Astrocyte (in vitro differentiated cells and primary cell): Measurements from ENCODE around the gene UCHL3. TPM values are rescaled to one million over a fixed set of nuclear protein-coding genes. Genes with fewer than 3 reads are reported as not detected.
A peak's percentile ranks its signal among the peaks of the same experiment; 100 is the strongest.

ENCODE experiments used
- DNase-seq: peaks from one replicate; pipeline ENCODE4 v3.0.0-alpha.2; 2010; ENCODE audit warnings: low read depth
- FAIRE-seq: peaks from 2 replicates; lab custom pipeline; 2011; peaks lifted over from hg19 to GRCh38; lab: Jason Lieb, UNC
- H2AFZ ChIP-seq: 2 replicates; pipeline ENCODE4 v1.6.0; 2012; ENCODE audit warnings: low read depth, low read length, inconsistent platforms
- H3K27ac ChIP-seq: 2 replicates; pipeline ENCODE4 v1.5.1; 2011; ENCODE audit warnings: low read depth, low read length, inconsistent platforms
- H3K27me3 ChIP-seq: 2 replicates; pipeline ENCODE4 v1.6.0; 2011; ENCODE audit warnings: low read length, inconsistent platforms; ENCODE audit not compliant: insufficient read depth
- H3K36me3 ChIP-seq: 2 replicates; pipeline ENCODE4 v1.5.1; 2011; ENCODE audit warnings: low read length, inconsistent platforms; ENCODE audit not compliant: insufficient read depth
- H3K4me1 ChIP-seq: 2 replicates; pipeline ENCODE4 v1.5.1; 2011; ENCODE audit warnings: low read length, inconsistent platforms; ENCODE audit not compliant: insufficient read depth
- H3K4me2 ChIP-seq: 2 replicates; pipeline ENCODE4 v1.6.0; 2012; ENCODE audit warnings: low read length, inconsistent platforms
- H3K4me3 ChIP-seq: 2 replicates; pipeline ENCODE4 v1.5.1; 2011; ENCODE audit warnings: low read depth, mild to moderate bottlenecking, low read length, inconsistent platforms; ENCODE audit not compliant: insufficient read depth
- H3K79me2 ChIP-seq: 2 replicates; pipeline ENCODE4 v1.6.0; 2012; ENCODE audit warnings: mild to moderate bottlenecking, low read length, inconsistent platforms; ENCODE audit not compliant: insufficient read depth
- H3K9ac ChIP-seq: 2 replicates; pipeline ENCODE4 v1.6.0; 2012; ENCODE audit warnings: mild to moderate bottlenecking, low read length, inconsistent platforms
- H3K9me3 ChIP-seq: 2 replicates; pipeline ENCODE4 v1.5.1; 2012; ENCODE audit warnings: low read depth, mild to moderate bottlenecking, low read length, inconsistent platforms; ENCODE audit not compliant: insufficient read depth
- H4K20me1 ChIP-seq: 2 replicates; pipeline ENCODE4 v1.6.0; 2012; ENCODE audit warnings: low read length, inconsistent platforms; ENCODE audit not compliant: insufficient read depth
- H3K27ac Mint-ChIP-seq: one replicate; pipeline ENCODE4 v1.8.0; 2021; ENCODE audit warnings: mild to moderate bottlenecking, mixed read lengths; ENCODE audit not compliant: unreplicated experiment
- H3K27me3 Mint-ChIP-seq: one replicate; pipeline ENCODE4 v1.8.0; 2021; ENCODE audit warnings: low read depth, mixed read lengths; ENCODE audit not compliant: unreplicated experiment
- H3K36me3 Mint-ChIP-seq: one replicate; pipeline ENCODE4 v1.8.0; 2021; ENCODE audit warnings: low read depth, mixed read lengths; ENCODE audit not compliant: unreplicated experiment
- H3K4me1 Mint-ChIP-seq: one replicate; pipeline ENCODE4 v1.8.0; 2021; ENCODE audit warnings: low read depth, mixed read lengths; ENCODE audit not compliant: unreplicated experiment
- H3K4me3 Mint-ChIP-seq: one replicate; pipeline ENCODE4 v1.8.0; 2021; ENCODE audit warnings: mild to moderate bottlenecking, moderate library complexity, mixed read lengths; ENCODE audit not compliant: unreplicated experiment
- H3K9me3 Mint-ChIP-seq: one replicate; pipeline ENCODE4 v1.8.0; 2021; ENCODE audit warnings: mild to moderate bottlenecking, mixed read lengths; ENCODE audit not compliant: unreplicated experiment
- EZH2 ChIP-seq: IDR thresholded peaks from 2 replicates; pipeline ENCODE4 v1.6.1; 2012; ENCODE audit warnings: mild to moderate bottlenecking, low read length, inconsistent platforms; ENCODE audit not compliant: insufficient read depth
- total RNA-seq: library from RNA; stranded (reverse); gene quantifications from 2 replicates; pipeline ENCODE4 v1.2.1, GENCODE V29; 2021
- TF ChIP-seq, protein P1 (sequence below): IDR thresholded peaks from 2 replicates; pipeline ENCODE4 v1.5.1; 2011; ENCODE audit warnings: low read depth, mild to moderate bottlenecking, inconsistent platforms, low read length, moderate library complexity; ENCODE audit not compliant: insufficient read depth

Gene UCHL3
- total RNA-seq, 1 donor from 2014 or later: 59.2 TPM

DNA sequence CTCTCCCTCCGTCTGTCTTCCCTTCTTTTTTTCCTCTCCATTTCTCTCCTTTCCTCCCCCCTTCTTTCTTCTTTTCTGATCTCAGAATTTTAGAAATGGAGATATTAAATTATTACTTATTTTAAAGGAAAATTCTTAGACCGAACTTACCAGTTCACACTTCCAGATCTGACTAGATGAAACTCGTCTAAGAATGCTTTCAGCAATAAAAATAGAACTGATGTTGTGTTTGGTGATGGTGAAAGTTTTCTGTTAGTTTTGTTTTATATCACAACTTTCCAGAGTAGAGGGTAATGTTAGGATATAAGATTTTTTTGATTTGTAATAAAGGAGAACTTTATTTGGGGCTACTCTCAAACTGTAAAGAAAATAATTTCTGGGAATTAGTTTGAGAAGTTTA is 29.9 kb downstream of the UCHL3 start:
- Histone ChIP-seq H4K20me1 (no peaks in the 10 kb centered on the region), H3K9me3 (peaks cover 4% of the 10 kb centered on the region), H3K27ac (no peak overlapping the region), H3K4me1 (no peaks in the 10 kb centered on the region), H3K36me3 (peaks cover 12% of the 10 kb centered on the region), H3K27me3 (no peaks in the 10 kb centered on the region), H3K9ac (no peak overlapping the region), H3K4me3 (no peak overlapping the region), H2AFZ (no peak overlapping the region), H3K79me2 (peaks cover 5% of the 10 kb centered on the region), H3K4me2 (no peak overlapping the region)
- Mint-ChIP-seq H3K4me1 (peaks cover 3% of the 10 kb centered on the region), H3K27ac (peak overlapping the region; percentile 69), H3K27me3 (no peaks in the 10 kb centered on the region), H3K36me3 (peaks cover 29% of the 10 kb centered on the region), H3K9me3 (peaks cover 3% of the 10 kb centered on the region), H3K4me3 (no peak overlapping the region)
- DNase-seq: no peak
- FAIRE-seq: no peak
- TF ChIP-seq, protein P1, sequence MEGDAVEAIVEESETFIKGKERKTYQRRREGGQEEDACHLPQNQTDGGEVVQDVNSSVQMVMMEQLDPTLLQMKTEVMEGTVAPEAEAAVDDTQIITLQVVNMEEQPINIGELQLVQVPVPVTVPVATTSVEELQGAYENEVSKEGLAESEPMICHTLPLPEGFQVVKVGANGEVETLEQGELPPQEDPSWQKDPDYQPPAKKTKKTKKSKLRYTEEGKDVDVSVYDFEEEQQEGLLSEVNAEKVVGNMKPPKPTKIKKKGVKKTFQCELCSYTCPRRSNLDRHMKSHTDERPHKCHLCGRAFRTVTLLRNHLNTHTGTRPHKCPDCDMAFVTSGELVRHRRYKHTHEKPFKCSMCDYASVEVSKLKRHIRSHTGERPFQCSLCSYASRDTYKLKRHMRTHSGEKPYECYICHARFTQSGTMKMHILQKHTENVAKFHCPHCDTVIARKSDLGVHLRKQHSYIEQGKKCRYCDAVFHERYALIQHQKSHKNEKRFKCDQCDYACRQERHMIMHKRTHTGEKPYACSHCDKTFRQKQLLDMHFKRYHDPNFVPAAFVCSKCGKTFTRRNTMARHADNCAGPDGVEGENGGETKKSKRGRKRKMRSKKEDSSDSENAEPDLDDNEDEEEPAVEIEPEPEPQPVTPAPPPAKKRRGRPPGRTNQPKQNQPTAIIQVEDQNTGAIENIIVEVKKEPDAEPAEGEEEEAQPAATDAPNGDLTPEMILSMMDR: no peak
- TF ChIP-seq EZH2: no peak

DNA sequence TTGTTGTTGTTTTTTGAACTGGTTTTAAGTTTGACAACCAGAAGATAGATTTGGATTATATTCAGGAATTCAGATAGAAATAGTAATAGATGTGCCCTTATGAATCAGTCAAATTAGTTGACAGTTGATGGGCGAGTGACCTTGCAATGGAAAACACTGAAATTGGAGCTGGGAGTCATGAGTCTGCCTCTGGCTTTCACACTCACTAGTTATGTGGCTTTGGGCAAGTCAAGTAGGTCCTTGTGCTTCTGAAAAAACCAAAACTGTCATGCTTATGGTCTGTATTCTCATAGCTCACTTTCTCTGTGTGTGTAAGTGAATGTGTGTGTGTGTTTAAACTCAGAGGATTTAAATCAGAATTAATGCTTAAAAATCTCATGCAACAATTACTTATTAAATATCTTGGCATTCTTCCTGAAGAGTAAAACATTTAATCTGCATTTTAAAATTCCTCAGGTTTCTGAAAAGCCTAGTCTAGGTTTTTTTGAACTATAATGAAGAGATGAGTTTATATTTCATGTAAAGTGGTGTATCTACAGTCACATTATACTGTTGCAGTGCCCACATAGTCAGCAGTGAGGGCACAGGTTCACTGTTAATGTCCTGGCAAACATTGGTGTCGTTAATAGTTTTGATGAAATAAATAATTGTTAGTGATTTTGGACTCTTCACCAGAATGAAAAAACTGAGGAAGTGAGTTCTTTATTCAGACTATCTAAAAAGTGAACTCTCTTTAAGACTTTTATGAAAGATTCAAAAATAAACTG is 32.5 kb downstream of the UCHL3 start:
- Histone ChIP-seq H3K27me3 (no peaks in the 10 kb centered on the region), H3K9ac (no peak overlapping the region), H3K4me2 (no peak overlapping the region), H4K20me1 (no peaks in the 10 kb centered on the region), H3K4me1 (no peaks in the 10 kb centered on the region), H3K27ac (no peak overlapping the region), H3K4me3 (no peak overlapping the region), H3K79me2 (peaks cover 5% of the 10 kb centered on the region), H3K36me3 (peaks cover 7% of the 10 kb centered on the region), H2AFZ (no peak overlapping the region), H3K9me3 (peaks cover 4% of the 10 kb centered on the region)
- Mint-ChIP-seq H3K4me3 (no peak overlapping the region), H3K36me3 (peaks cover 25% of the 10 kb centered on the region), H3K4me1 (peaks cover 3% of the 10 kb centered on the region), H3K9me3 (peaks cover 5% of the 10 kb centered on the region), H3K27me3 (no peaks in the 10 kb centered on the region), H3K27ac (no peak overlapping the region)
- FAIRE-seq (no peak), DNase-seq (peak; percentile 44)
- no peak for TF ChIP-seq EZH2
- TF ChIP-seq, protein P1: no peak

DNA sequence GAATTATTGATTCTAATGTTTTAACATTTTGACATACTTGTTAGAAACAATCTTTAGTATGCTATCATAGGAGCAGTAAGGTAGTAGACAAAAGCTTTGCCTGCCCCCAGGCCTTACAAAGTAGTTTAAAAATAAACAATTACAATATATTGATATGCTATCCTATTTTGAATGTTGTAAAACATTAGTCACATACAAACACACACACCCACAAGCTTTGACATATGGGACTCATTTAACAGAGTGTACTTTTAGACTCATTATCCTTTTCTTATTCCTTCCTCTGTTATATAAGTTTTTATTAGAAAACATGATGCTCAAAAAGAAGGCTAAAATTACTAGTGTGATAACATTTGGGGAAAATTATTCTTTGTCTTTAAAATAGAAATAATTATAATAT is 33.5 kb downstream of the UCHL3 start:
- Mint-ChIP-seq H3K4me1 (peaks cover 3% of the 10 kb centered on the region), H3K27ac (no peak overlapping the region), H3K27me3 (no peaks in the 10 kb centered on the region), H3K9me3 (peaks cover 5% of the 10 kb centered on the region), H3K36me3 (peaks cover 25% of the 10 kb centered on the region), H3K4me3 (no peak overlapping the region)
- H3K27ac ChIP-seq: no peak overlapping the region
- no peaks in the 10 kb centered on the region for H4K20me1 ChIP-seq
- no peaks in the 10 kb centered on the region for H3K4me1 ChIP-seq
- H3K9me3 ChIP-seq: peaks cover 4% of the 10 kb centered on the region
- no peak overlapping the region for H3K4me3 ChIP-seq
- FAIRE-seq (no peak), DNase-seq (no peak)
- H3K27me3 ChIP-seq: no peaks in the 10 kb centered on the region
- H3K79me2 ChIP-seq: peaks cover 5% of the 10 kb centered on the region
- no peak overlapping the region for H2AFZ ChIP-seq
- no peak overlapping the region for H3K4me2 ChIP-seq
- H3K36me3 ChIP-seq: peaks cover 10% of the 10 kb centered on the region
- TF ChIP-seq, protein P1: no peak
- no peak for TF ChIP-seq EZH2
- H3K9ac ChIP-seq: no peak overlapping the region
